MM.1S (cell line): Measurements from ENCODE around the gene PSME2.

Experiments
- CTCF ChIP-seq: fragments of 300-600 bp; sonication (generic); IDR thresholded peaks from 2 replicates; pipeline ENCODE4 v1.5.1; 2016; ENCODE audit warnings: antibody characterized with exemption, low read length, mixed read lengths
- EZH2phosphoT487 ChIP-seq: fragments of 300-600 bp; sonication (generic); IDR thresholded peaks from 2 replicates; pipeline ENCODE4 v1.6.1; 2018; ENCODE audit warnings: antibody characterized with exemption, low read length

GRCh38 chr14:24164518-24164991 is 18.1 kb upstream of the PSME2 start:
- TF ChIP-seq CTCF (no peak), EZH2phosphoT487 (no peak)
